Frontal cortex (tissue), 4 donors: ENCODE results near the gene MARK1. TPM values are rescaled to one million over a fixed set of nuclear protein-coding genes. Genes with fewer than 3 reads are reported as not detected.
"Not testable (repeated sequence)": the region's sequence is repeated elsewhere in the genome, so short reads cannot be mapped to it uniquely, and the experiment has no call there.

ENCODE experiments used
- DNase-seq, 2 donors: peaks; one replicate each; pipeline ENCODE4 v3.0.0; 2012; ENCODE audit warnings: low spot score in 2 of 2
- FAIRE-seq: peaks from 2 replicates; lab custom pipeline; 2012; peaks lifted over from hg19 to GRCh38; lab: Jason Lieb, UNC
- total RNA-seq: library from RNA; depleted of rRNA; stranded (reverse); fragments of >200 nt; gene quantifications from one replicate; pipeline ENCODE4 v1.2.3, GENCODE V29; 2014
- donor health status: control.
- donor health status: control.
- donor health status: control.

MARK1 gene
- total RNA-seq, 1 donor from 2014 or later = 62.4 TPM

- FAIRE-seq = no peak
- no peak for DNase-seq
Observed at GRCh38 chr1:220594356-220594755, 66.4 kb downstream of the MARK1 start.

- no peak for DNase-seq
- no peak for FAIRE-seq
Observed at GRCh38 chr1:220595179-220595578, 67.2 kb downstream of the MARK1 start.

- FAIRE-seq (no peak), DNase-seq (no peak)
Observed at GRCh38 chr1:220604926-220605325, 77.0 kb downstream of the MARK1 start.

GRCh38 chr1:220605651-220606050, 77.7 kb downstream of the MARK1 start:
- FAIRE-seq, DNase-seq: not testable (repeated sequence)

- FAIRE-seq, DNase-seq: not testable (repeated sequence)
Observed at GRCh38 chr1:220611100-220611499, 83.2 kb downstream of the MARK1 start.

- no peak for FAIRE-seq
Observed at GRCh38 chr1:220616836-220617235, 88.9 kb downstream of the MARK1 start.

GRCh38 chr1:220628431-220628830, 100.5 kb downstream of the MARK1 start:
- DNase-seq (no peak), FAIRE-seq (no peak)

More at GRCh38 chr1:220616836-220617235, 88.9 kb downstream of the MARK1 start:
- DNase-seq = no peak

- no peak for FAIRE-seq
- DNase-seq = no peak
Observed at GRCh38 chr1:220631238-220631815, 103.4 kb downstream of the MARK1 start.

GRCh38 chr1:220637759-220638158, 109.8 kb downstream of the MARK1 start:
- FAIRE-seq = no peak
- DNase-seq = no peak

GRCh38 chr1:220642285-220642684, 114.3 kb downstream of the MARK1 start:
- FAIRE-seq (no peak), DNase-seq (no peak)

- DNase-seq = no peak
- FAIRE-seq = no peak
Observed at GRCh38 chr1:220652995-220653394, 125.1 kb downstream of the MARK1 start.

- DNase-seq = no peak
- FAIRE-seq = no peak
Observed at GRCh38 chr1:220655509-220655908, 127.6 kb downstream of the MARK1 start.

- no peak for DNase-seq
- no peak for FAIRE-seq
Observed at GRCh38 chr1:220655961-220656740, 128.2 kb downstream of the MARK1 start.

GRCh38 chr1:220666349-220666748, 138.4 kb downstream of the MARK1 start:
- FAIRE-seq = no peak
- no peak for DNase-seq

GRCh38 chr1:220669005-220669404, 141.1 kb downstream of the MARK1 start:
- DNase-seq (no peak), FAIRE-seq (no peak)

GRCh38 chr1:220670365-220670764, 142.4 kb downstream of the MARK1 start:
- no peak for FAIRE-seq

GRCh38 chr1:220673921-220674320, 146.0 kb downstream of the MARK1 start:
- no peak for FAIRE-seq

More at GRCh38 chr1:220670365-220670764, 142.4 kb downstream of the MARK1 start:
- DNase-seq = no peak

GRCh38 chr1:220677251-220677650, 149.3 kb downstream of the MARK1 start:
- DNase-seq (no peak), FAIRE-seq (no peak)

More at GRCh38 chr1:220673921-220674320, 146.0 kb downstream of the MARK1 start:
- DNase-seq = no peak

- FAIRE-seq (no peak), DNase-seq (no peak)
Observed at GRCh38 chr1:220680085-220680687, 152.2 kb downstream of the MARK1 start.

- FAIRE-seq = no peak
- no peak for DNase-seq
Observed at GRCh38 chr1:220681220-220681880, 153.4 kb downstream of the MARK1 start.
